Kidney epithelial cell (primary cell): ENCODE results near the gene NUDT2. TPM values are rescaled to one million over a fixed set of nuclear protein-coding genes. Genes with fewer than 3 reads are reported as not detected.

Experiments used
- DNase-seq: peaks from one replicate; pipeline ENCODE4 v3.0.0-alpha.2; 2010; ENCODE audit warnings: low read depth
- H3K27me3 ChIP-seq: 2 replicates; pipeline ENCODE4 v1.6.0; 2011; ENCODE audit warnings: low read length; ENCODE audit not compliant: control insufficient read depth, insufficient read depth
- H3K36me3 ChIP-seq: 2 replicates; pipeline ENCODE4 v1.5.1; 2011; ENCODE audit warnings: low read length; ENCODE audit not compliant: control insufficient read depth, insufficient read depth
- H3K4me3 ChIP-seq: 2 replicates; pipeline ENCODE4 v1.5.1; 2011; ENCODE audit warnings: low read depth, mild to moderate bottlenecking, control low read depth, low read length
- CTCF ChIP-seq: IDR thresholded peaks from 2 replicates; pipeline ENCODE4 v1.5.1; 2011; ENCODE audit warnings: mild to moderate bottlenecking, moderate library complexity, low read length, control low read depth, inconsistent platforms; ENCODE audit not compliant: insufficient read depth, poor library complexity, severe bottlenecking
- total RNA-seq: library from RNA; depleted of rRNA; stranded (reverse); fragments of >200 nt; gene quantifications from 2 replicates; pipeline ENCODE4 v1.2.3, GENCODE V29; 2015

The NUDT2 gene
- total RNA-seq, 1 donor from 2014 or later = 30.0 TPM

DNA sequence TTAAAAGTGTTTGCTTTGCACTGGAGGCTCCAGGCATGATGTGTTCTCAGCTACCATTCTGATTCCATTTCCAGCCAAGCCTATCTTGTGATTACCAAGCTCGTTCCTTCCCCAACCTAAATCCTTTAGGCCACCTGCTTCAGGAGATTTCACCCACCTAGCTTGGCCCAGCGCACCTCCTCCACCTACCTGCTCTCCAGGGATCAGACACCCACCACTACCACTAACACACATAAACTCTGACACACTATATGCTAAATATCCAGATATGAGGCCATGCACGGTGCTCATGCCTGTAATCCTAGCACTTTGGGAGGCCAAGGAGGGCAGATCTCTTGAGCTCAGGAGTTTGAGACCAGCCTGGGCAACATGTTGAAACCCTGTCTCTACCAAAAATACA lies 45.0 kb downstream of the NUDT2 start:
- DNase-seq = no peak
- H3K36me3 ChIP-seq = no peaks in the 10 kb centered on the region
- no peak overlapping the region for H3K4me3 ChIP-seq
- H3K27me3 ChIP-seq = peaks cover 22% of the 10 kb centered on the region
- no peak for TF ChIP-seq CTCF

GRCh38 chr9:34374905-34375552 lies 45.7 kb downstream of the NUDT2 start:
- DNase-seq = no peak
- Histone ChIP-seq H3K36me3 (no peaks in the 10 kb centered on the region), H3K4me3 (no peak overlapping the region), H3K27me3 (peaks cover 23% of the 10 kb centered on the region)
- no peak for TF ChIP-seq CTCF

GRCh38 chr9:34375901-34376595 lies 46.7 kb downstream of the NUDT2 start:
- Histone ChIP-seq H3K36me3 (no peaks in the 10 kb centered on the region), H3K27me3 (peaks cover 28% of the 10 kb centered on the region), H3K4me3 (peak overlapping the region; percentile 60)
- peak; percentile 49 for TF ChIP-seq CTCF
- DNase-seq = no peak

DNA sequence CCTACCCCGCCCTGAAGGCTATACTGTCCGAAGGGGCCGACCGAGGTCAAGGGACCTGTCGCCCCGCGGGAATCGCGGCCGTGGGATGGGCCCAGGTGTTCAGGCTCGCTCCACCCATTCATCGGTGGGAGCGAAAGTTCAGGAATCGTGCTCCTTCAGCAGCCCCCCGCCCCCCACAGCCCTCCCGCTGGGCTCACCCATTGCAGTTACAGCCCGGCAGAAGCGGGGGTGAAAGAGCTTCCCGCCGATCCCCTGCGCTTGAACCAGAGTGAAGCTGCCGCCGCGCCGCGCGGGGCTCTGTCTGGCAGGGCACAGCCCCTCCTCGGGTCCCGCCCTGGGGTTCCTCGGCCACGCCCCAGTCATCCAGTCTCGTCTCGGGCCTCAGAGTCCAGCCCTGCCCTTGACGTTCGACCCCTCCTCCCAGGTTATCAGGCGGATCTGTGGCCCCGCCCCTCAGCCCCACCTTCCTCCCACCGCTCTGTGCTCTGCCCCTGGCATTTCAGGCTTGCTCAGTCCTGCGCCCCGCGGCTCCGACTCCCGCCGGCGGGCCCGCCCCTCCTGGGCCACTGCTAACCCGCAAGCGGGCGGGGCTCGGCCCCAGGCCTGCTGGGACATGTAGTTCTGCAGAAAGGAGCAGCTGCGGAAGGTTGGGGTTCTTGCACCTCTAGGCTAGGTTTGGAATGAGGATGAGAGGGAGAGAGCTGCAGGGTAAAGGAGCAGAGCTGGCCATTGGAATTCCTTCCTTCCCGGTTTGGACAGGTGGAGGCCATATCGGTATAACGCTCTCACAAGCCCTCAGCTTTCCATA lies 47.4 kb downstream of the NUDT2 start, which contains the start of gene MYORG:
TSS of gene MYORG (minus strand) at position 303 of the 808 bp plus-strand sequence. CDS start 3,955 bp downstream, outside the sequence.
- Histone ChIP-seq H3K4me3 (peak within 1 kb of the TSS; percentile 60), H3K27me3 (peaks cover 22% of the 10 kb centered on the region), H3K36me3 (no peaks in the 10 kb centered on the region)
- DNase-seq = peak; percentile 72
- no peak for TF ChIP-seq CTCF

GRCh38 chr9:34377404-34377746 lies 48.0 kb downstream of the NUDT2 start:
- Histone ChIP-seq H3K4me3 (peak overlapping the region; percentile 60), H3K36me3 (no peaks in the 10 kb centered on the region), H3K27me3 (peaks cover 17% of the 10 kb centered on the region)
- no peak for TF ChIP-seq CTCF
- no peak for DNase-seq
